GM12878 (cell line): Measurements from ENCODE around the gene GSG1L. TPM values are rescaled to one million over a fixed set of nuclear protein-coding genes. Genes with fewer than 3 reads are reported as not detected.

ENCODE experiments used
- ATAC-seq: fragments of 200-7000 bp; cut with Tn5 transposase; 3 replicates; pipeline ENCODE4 v1.9.1; 2020; ENCODE audit warnings: mild to moderate bottlenecking, moderate library complexity
- BruUV-seq: library from RNA; stranded (reverse); fragments of 400-500 nt; replicated peaks from 2 replicates; lab custom pipeline; 2021; lab: Mats Ljungman, UMichigan
- CTCF ChIA-PET: fragments of 300-600 bp; sonication (Branson Sonifier 250); formaldehyde crosslinking; extraction: SDS; loops from one replicate; lab custom pipeline; 2021; ENCODE audit warnings: inconsistent platforms; lab: Yijun Ruan, JAX
- POLR2A ChIA-PET: fragments of 350-600 bp; formaldehyde crosslinking; extraction: SDS; loops from one replicate; lab custom pipeline; 2021; ENCODE audit warnings: inconsistent platforms; lab: Charles Lee
- RAD21 ChIA-PET: fragments of 300-600 bp; sonication (Branson Sonifier 250); formaldehyde crosslinking; loops from one replicate; lab custom pipeline; 2023; ENCODE audit warnings: antibody characterized with exemption; ENCODE audit not compliant: unreplicated experiment; lab: Charles Lee
- SMC1A ChIA-PET: fragments of 300-600 bp; sonication (Branson Sonifier 250); formaldehyde crosslinking; loops from one replicate; lab custom pipeline; 2023; ENCODE audit not compliant: unreplicated experiment, uncharacterized antibody; lab: Charles Lee
- DNase-seq: peaks from one replicate; pipeline ENCODE4 v3.0.0-alpha.2; 2011; ENCODE audit warnings: low read depth, low spot score
- FAIRE-seq: peaks from 3 replicates; lab custom pipeline; 2011; peaks lifted over from hg19 to GRCh38; lab: Jason Lieb, UNC
- H2AFZ ChIP-seq: 2 replicates; pipeline ENCODE4 v1.6.0; 2011; ENCODE audit warnings: low read depth, low read length, control low read depth; ENCODE audit not compliant: control insufficient read depth
- H3K27ac ChIP-seq: 2 replicates; pipeline ENCODE4 v1.5.1; 2011; ENCODE audit warnings: control low read depth; ENCODE audit not compliant: control insufficient read depth, insufficient read depth
- H3K27me3 ChIP-seq, 2 experiments: replicated peaks in 1 of 2; 2 replicates each; pipeline versions ENCODE4 v1.6.0 to v1.6.1; 2011; ENCODE audit warnings: low read length in 1 of 2; ENCODE audit not compliant: control insufficient read depth in 2 of 2, insufficient read depth in 2 of 2
- H3K36me3 ChIP-seq, 2 experiments: 2 replicates each; pipeline ENCODE4 v1.5.1; 2011; ENCODE audit warnings: low read length in 1 of 2; ENCODE audit not compliant: control insufficient read depth in 2 of 2, insufficient read depth in 2 of 2
- H3K4me1 ChIP-seq: 2 replicates; pipeline ENCODE4 v1.6.1; 2011; ENCODE audit warnings: mild to moderate bottlenecking, low read length, moderate library complexity, mixed read lengths; ENCODE audit not compliant: control insufficient read depth, insufficient read depth
- H3K4me2 ChIP-seq: 2 replicates; pipeline ENCODE4 v1.6.0; 2011; ENCODE audit warnings: control low read depth; ENCODE audit not compliant: control insufficient read depth, insufficient read depth
- H3K4me3 ChIP-seq: fragments of 200-600 bp; sonication (generic); 2 replicates; pipeline ENCODE4 v1.5.1; 2016
- H3K79me2 ChIP-seq: 2 replicates; pipeline ENCODE4 v1.6.0; 2011; ENCODE audit warnings: low read length; ENCODE audit not compliant: control insufficient read depth, insufficient read depth
- H3K9ac ChIP-seq: 2 replicates; pipeline ENCODE4 v1.8.0; 2011; ENCODE audit warnings: low read length, control low read depth, mixed read lengths; ENCODE audit not compliant: control insufficient read depth, insufficient read depth
- H3K9me3 ChIP-seq: replicated peaks from 3 replicates; pipeline ENCODE4 v1.5.1; 2011; ENCODE audit warnings: mild to moderate bottlenecking, low read length; ENCODE audit not compliant: control insufficient read depth, insufficient read depth
- H4K20me1 ChIP-seq: 2 replicates; pipeline ENCODE4 v1.6.0; 2011; ENCODE audit not compliant: control insufficient read depth, insufficient read depth
- ASH2L ChIP-seq: fragments of 300-600, 200-600 bp; sonication (generic); IDR thresholded peaks from 2 replicates; pipeline ENCODE4 v1.6.1; 2017; ENCODE audit warnings: low read depth, mild to moderate bottlenecking, borderline replicate concordance
- CBFB ChIP-seq: IDR thresholded peaks from 2 replicates; pipeline ENCODE4 v1.6.1; 2016; ENCODE audit warnings: antibody characterized with exemption, low read depth
- CHD2 ChIP-seq: IDR thresholded peaks from 2 replicates; pipeline ENCODE4 v1.6.1; 2011; ENCODE audit warnings: low read depth, low read length, improper control_type of control experiment, borderline replicate concordance
- EZH2 ChIP-seq: IDR thresholded peaks from 2 replicates; pipeline ENCODE4 v1.6.1; 2012; ENCODE audit warnings: low read depth, mild to moderate bottlenecking, control low read depth, inconsistent platforms, low read length, borderline replicate concordance; ENCODE audit not compliant: control insufficient read depth
- FOXK2 ChIP-seq: fragments of 450-650 bp; IDR thresholded peaks from 2 replicates; pipeline ENCODE4 v1.6.1; 2017; ENCODE audit warnings: mild to moderate bottlenecking, moderate library complexity
- KAT2A ChIP-seq: conservative IDR thresholded peaks from 2 replicates; pipeline ENCODE4 v1.6.1; 2011; ENCODE audit warnings: low read depth, low read length; ENCODE audit not compliant: control insufficient read depth
- MTA2 ChIP-seq: fragments of 450-650 bp; IDR thresholded peaks from 2 replicates; pipeline ENCODE4 v1.6.1; 2016; ENCODE audit warnings: low read depth, mild to moderate bottlenecking, moderate library complexity
- POLR2A ChIP-seq: IDR thresholded peaks from 2 replicates; pipeline ENCODE4 v1.6.1; 2011; ENCODE audit warnings: low read depth, mild to moderate bottlenecking, low read length
- RFX5 ChIP-seq: IDR thresholded peaks from 2 replicates; pipeline ENCODE4 v1.6.1; 2011; ENCODE audit warnings: low read depth, low read length, improper control_type of control experiment
- STAT3 ChIP-seq: IDR thresholded peaks from 2 replicates; pipeline ENCODE4 v1.6.1; 2011; ENCODE audit warnings: low read depth, low read length, improper control_type of control experiment
- TARDBP ChIP-seq: IDR thresholded peaks from 2 replicates; pipeline ENCODE4 v1.6.1; 2016; ENCODE audit warnings: borderline replicate concordance
- WRNIP1 ChIP-seq: IDR thresholded peaks from 2 replicates; pipeline ENCODE4 v1.6.1; 2011; ENCODE audit warnings: low read depth, low read length, improper control_type of control experiment, borderline replicate concordance
- ZNF622 ChIP-seq: fragments of 450-650 bp; IDR thresholded peaks from 2 replicates; pipeline ENCODE4 v1.6.1; 2017; ENCODE audit warnings: mild to moderate bottlenecking, inconsistent platforms
- ZNF687 ChIP-seq: fragments of 450-650 bp; IDR thresholded peaks from 2 replicates; pipeline ENCODE4 v1.6.1; 2017; ENCODE audit warnings: mild to moderate bottlenecking, moderate library complexity
- WGBS: methylation state at CpG from one replicate; pipeline ENCODE4 v1.1.6; 2016; ENCODE audit warnings: low lambda C conversion rate; ENCODE audit not compliant: insufficient replicate concordance, insufficient coverage; ENCODE audit errors: missing lambda C conversion rate; 5-methylcytosine and 5-hydroxymethylcytosine counted together
- in situ Hi-C: fragments of 300-500 bp; cut with MboI; formaldehyde crosslinking; loops from 9 replicates; pipeline ENCODE4 v1.14.3; 2018; ENCODE audit warnings: mixed read lengths
- intact Hi-C: fragments of 100-400 bp; cut with micrococcal nuclease; formaldehyde crosslinking; loops from one replicate; pipeline ENCODE4 v1.14.2; 2022; ENCODE audit not compliant: unreplicated experiment
- polyA plus RNA-seq, 11 experiments: library from polyadenylated mRNA; depleted of rRNA in 4 of 11; unstranded in 6 of 11; stranded (reverse) in 5 of 11; fragments of >200 nt; fragmentation: Nextera tagmentation in 4 of 11; fragmentation: Illumina TruSeq in 1 of 11; extraction: Ambion mirVana in 4 of 11; extraction: Trizol in 1 of 11; gene quantifications; 1 replicate in 1 of 11; 2 replicates in 10 of 11; pipeline versions ENCODE4 v1.2.1 to v1.2.3, GENCODE V29; 2011 to 2016; ENCODE audit warnings: inconsistent platforms in 2 of 11, missing spikeins in 2 of 11, low read depth in 1 of 11
- total RNA-seq, 4 experiments: library from RNA; depleted of rRNA in 3 of 4; stranded (reverse); fragments of >200 nt in 3 of 4; fragmentation: Illumina TruSeq in 1 of 4; extraction: Trizol in 1 of 4; gene quantifications; 2 replicates each; pipeline versions ENCODE4 v1.2.1 to v1.2.3, GENCODE V29; 2013 to 2021
- TF ChIP-seq, protein P1 (sequence below): fragments of 450-650 bp; IDR thresholded peaks from 2 replicates; pipeline ENCODE4 v1.6.1; 2018; ENCODE audit warnings: mild to moderate bottlenecking, low read depth, moderate library complexity; ENCODE audit not compliant: partially characterized antibody
- TF ChIP-seq, protein P2 (sequence below): fragments of 450-650 bp; IDR thresholded peaks from 2 replicates; pipeline ENCODE4 v1.6.1; 2017; ENCODE audit warnings: mild to moderate bottlenecking

GSG1L gene
- total and polyA plus RNA-seq, 10 of the 15 experiments (the other 5 are each of a cell fraction or from before 2014, with no cell fraction given) = not detected

DNA sequence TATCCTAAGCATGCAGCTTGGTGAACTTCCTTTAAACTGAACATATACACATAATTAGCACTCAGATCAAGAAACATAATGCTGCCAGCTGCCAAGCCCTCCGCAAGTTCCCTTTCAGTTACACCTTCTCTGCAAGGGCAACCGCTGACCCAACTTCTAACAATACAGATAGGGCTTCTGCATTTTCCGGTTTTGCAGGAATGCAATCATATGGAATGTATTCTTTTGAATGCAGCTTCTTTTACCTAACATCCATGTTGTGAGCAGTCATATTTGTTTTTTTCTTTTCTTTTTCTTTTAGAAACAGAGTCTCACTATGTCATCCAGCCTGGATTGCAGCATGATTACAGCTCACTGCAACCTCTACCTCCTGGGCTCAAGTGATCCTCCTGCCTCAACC is 110.7 kb downstream of the GSG1L start:
- Histone ChIP-seq H3K27me3 (peaks cover 0 to 2% of the 10 kb centered on the region in 2 experiments; a peak in 1 of 4 replicates), H3K4me1 (no peaks in the 10 kb centered on the region), H3K9ac (no peak overlapping the region), H3K4me3 (no peak overlapping the region), H3K27ac (no peak overlapping the region), H3K36me3 (no peaks in the 10 kb centered on the region), H2AFZ (no peak overlapping the region), H4K20me1 (no peaks in the 10 kb centered on the region), H3K79me2 (no peaks in the 10 kb centered on the region), H3K4me2 (no peak overlapping the region), H3K9me3 (peaks cover 2% of the 10 kb centered on the region; the same call in 2 of the 3 replicates)
- no peak for FAIRE-seq
- ChIA-PET RAD21 (no interaction called here), SMC1A (no interaction called here), CTCF (no interaction called here), POLR2A (no interaction called here)
- TF ChIP-seq KAT2A (no peak), ZNF687 (no peak), CHD2 (no peak), MTA2 (no peak), POLR2A (no peak), WRNIP1 (no peak), TARDBP (no peak), STAT3 (no peak), ASH2L (no peak), FOXK2 (no peak), EZH2 (no peak), CBFB (no peak), RFX5 (no peak), ZNF622 (no peak)
- TF ChIP-seq, protein P1, sequence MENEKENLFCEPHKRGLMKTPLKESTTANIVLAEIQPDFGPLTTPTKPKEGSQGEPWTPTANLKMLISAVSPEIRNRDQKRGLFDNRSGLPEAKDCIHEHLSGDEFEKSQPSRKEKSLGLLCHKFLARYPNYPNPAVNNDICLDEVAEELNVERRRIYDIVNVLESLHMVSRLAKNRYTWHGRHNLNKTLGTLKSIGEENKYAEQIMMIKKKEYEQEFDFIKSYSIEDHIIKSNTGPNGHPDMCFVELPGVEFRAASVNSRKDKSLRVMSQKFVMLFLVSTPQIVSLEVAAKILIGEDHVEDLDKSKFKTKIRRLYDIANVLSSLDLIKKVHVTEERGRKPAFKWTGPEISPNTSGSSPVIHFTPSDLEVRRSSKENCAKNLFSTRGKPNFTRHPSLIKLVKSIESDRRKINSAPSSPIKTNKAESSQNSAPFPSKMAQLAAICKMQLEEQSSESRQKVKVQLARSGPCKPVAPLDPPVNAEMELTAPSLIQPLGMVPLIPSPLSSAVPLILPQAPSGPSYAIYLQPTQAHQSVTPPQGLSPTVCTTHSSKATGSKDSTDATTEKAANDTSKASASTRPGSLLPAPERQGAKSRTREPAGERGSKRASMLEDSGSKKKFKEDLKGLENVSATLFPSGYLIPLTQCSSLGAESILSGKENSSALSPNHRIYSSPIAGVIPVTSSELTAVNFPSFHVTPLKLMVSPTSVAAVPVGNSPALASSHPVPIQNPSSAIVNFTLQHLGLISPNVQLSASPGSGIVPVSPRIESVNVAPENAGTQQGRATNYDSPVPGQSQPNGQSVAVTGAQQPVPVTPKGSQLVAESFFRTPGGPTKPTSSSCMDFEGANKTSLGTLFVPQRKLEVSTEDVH = no peak
- TF ChIP-seq, protein P2, sequence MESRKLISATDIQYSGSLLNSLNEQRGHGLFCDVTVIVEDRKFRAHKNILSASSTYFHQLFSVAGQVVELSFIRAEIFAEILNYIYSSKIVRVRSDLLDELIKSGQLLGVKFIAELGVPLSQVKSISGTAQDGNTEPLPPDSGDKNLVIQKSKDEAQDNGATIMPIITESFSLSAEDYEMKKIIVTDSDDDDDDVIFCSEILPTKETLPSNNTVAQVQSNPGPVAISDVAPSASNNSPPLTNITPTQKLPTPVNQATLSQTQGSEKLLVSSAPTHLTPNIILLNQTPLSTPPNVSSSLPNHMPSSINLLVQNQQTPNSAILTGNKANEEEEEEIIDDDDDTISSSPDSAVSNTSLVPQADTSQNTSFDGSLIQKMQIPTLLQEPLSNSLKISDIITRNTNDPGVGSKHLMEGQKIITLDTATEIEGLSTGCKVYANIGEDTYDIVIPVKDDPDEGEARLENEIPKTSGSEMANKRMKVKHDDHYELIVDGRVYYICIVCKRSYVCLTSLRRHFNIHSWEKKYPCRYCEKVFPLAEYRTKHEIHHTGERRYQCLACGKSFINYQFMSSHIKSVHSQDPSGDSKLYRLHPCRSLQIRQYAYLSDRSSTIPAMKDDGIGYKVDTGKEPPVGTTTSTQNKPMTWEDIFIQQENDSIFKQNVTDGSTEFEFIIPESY = no peak
- no TSS peak for BruUV-seq
- DNase-seq = no peak
- in situ Hi-C loops = no loop called here
- 40% methylated on average over 3 of the region's 3 CpGs for WGBS
- no peak for ATAC-seq
- intact Hi-C loops = no loop called here
